HEK293T (cell line): ENCODE data around the gene RTRAF.

ENCODE experiments used
- L3MBTL2 ChIP-seq: fragments of 450-650 bp; conservative IDR thresholded peaks from 2 replicates; pipeline ENCODE4 v1.6.1; 2016; ENCODE audit warnings: mild to moderate bottlenecking
- SUZ12 ChIP-seq: fragments of 450-650 bp; IDR thresholded peaks from 2 replicates; pipeline ENCODE4 v1.6.1; 2016; ENCODE audit warnings: mild to moderate bottlenecking
- TARDBP ChIP-seq: fragments of 450-650 bp; IDR thresholded peaks from 2 replicates; pipeline ENCODE4 v1.6.1; 2016
- ZNF384 ChIP-seq: fragments of 450-650 bp; IDR thresholded peaks from 2 replicates; pipeline ENCODE4 v1.6.1; 2016

DNA sequence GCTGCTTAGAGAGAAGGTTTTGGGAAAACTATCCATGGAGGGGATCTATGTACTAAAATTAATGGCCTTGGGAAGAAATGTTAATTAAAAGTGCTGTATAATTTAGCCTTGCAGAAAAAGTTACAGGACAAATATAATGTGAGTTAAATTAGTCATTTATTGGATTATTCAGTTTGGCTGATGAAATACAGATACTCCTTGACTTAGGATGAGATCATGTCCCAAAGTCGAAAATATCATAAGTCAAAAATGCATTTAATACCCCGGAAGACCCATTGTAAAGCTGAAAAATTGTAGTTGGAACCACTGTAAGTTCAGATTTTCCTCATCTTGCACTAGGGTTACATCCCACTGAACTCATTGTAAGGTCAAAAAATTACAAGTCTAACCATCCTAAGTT is 9.7 kb downstream of the RTRAF start:
- TF ChIP-seq ZNF384, result no peak
- TF ChIP-seq SUZ12, result no peak
- no peak for TF ChIP-seq L3MBTL2
- TF ChIP-seq TARDBP, result no peak
